Smooth muscle cell (in vitro differentiated cells): Measurements from ENCODE around the gene SPATA33. TPM values are rescaled to one million over a fixed set of nuclear protein-coding genes. Genes with fewer than 3 reads are reported as not detected.

ENCODE experiments used
- DNase-seq: peaks from one replicate; lab custom pipeline; 2025; ENCODE audit not compliant: unreplicated experiment; lab: John Stamatoyannopoulos, UW
- H2AFZ ChIP-seq: fragments of 200-600 bp; sonication (generic); 2 replicates; pipeline ENCODE4 v1.6.0; 2016; ENCODE audit warnings: antibody characterized with exemption, low read depth, mild to moderate bottlenecking
- H3F3A ChIP-seq: fragments of 200-600 bp; sonication (generic); 2 replicates; pipeline ENCODE4 v1.6.0; 2017; ENCODE audit warnings: antibody characterized with exemption, low read depth
- H3K27ac ChIP-seq: fragments of 200-600 bp; sonication (generic); 2 replicates; pipeline ENCODE4 v1.5.1; 2016; ENCODE audit warnings: low read depth, mild to moderate bottlenecking
- H3K27me3 ChIP-seq: fragments of 200-600 bp; sonication (generic); 2 replicates; pipeline ENCODE4 v1.6.1; 2016; ENCODE audit warnings: low read depth, mild to moderate bottlenecking
- H3K36me3 ChIP-seq: fragments of 200-600 bp; sonication (generic); 2 replicates; pipeline ENCODE4 v1.5.1; 2016; ENCODE audit warnings: low read depth
- H3K4me1 ChIP-seq: fragments of 200-600 bp; sonication (generic); 2 replicates; pipeline ENCODE4 v1.5.1; 2016; ENCODE audit warnings: low read depth
- H3K4me2 ChIP-seq: fragments of 200-600 bp; sonication (generic); 2 replicates; pipeline ENCODE4 v1.6.0; 2016; ENCODE audit warnings: mild to moderate bottlenecking
- H3K4me3 ChIP-seq: fragments of 200-600 bp; sonication (generic); 2 replicates; pipeline ENCODE4 v1.5.1; 2016; ENCODE audit warnings: mild to moderate bottlenecking
- H3K79me2 ChIP-seq: fragments of 200-600 bp; sonication (generic); 2 replicates; pipeline ENCODE4 v1.6.0; 2016; ENCODE audit warnings: low read depth, mild to moderate bottlenecking
- H3K9ac ChIP-seq: fragments of 200-600 bp; sonication (generic); 2 replicates; pipeline ENCODE4 v1.6.0; 2016; ENCODE audit warnings: low read depth
- H3K9me3 ChIP-seq: fragments of 200-600 bp; sonication (generic); replicated peaks from 2 replicates; pipeline ENCODE4 v1.5.1; 2016; ENCODE audit warnings: low read depth
- H4K20me1 ChIP-seq: fragments of 200-600 bp; sonication (generic); 2 replicates; pipeline ENCODE4 v1.6.0; 2016; ENCODE audit warnings: low read depth
- CTCF ChIP-seq: fragments of 200-600 bp; sonication (generic); IDR thresholded peaks from 2 replicates; pipeline ENCODE4 v1.5.1; 2017; ENCODE audit warnings: borderline replicate concordance, mild to moderate bottlenecking, antibody characterized with exemption; ENCODE audit not compliant: insufficient read depth, poor library complexity, severe bottlenecking
- WGBS: methylation state at CpG from one replicate; pipeline ENCODE4 v1.1.7; 2016; ENCODE audit warnings: low lambda C conversion rate; 5-methylcytosine and 5-hydroxymethylcytosine counted together
- polyA plus RNA-seq: library from polyadenylated mRNA; unstranded; fragments of >200 nt; fragmentation: Nextera tagmentation; extraction: Ambion mirVana; gene quantifications from 2 replicates; pipeline ENCODE4 v1.2.1, GENCODE V29; 2016
- total RNA-seq: library from RNA; depleted of rRNA; stranded (reverse); fragments of >200 nt; gene quantifications from 2 replicates; pipeline ENCODE4 v1.2.3, GENCODE V29; 2014

SPATA33 gene
- total and polyA plus RNA-seq, 2 experiments from 2014 or later: 4.0 to 8.1 TPM

GRCh38 chr16:89621136-89621697 lies 36.4 kb upstream of the SPATA33 start:
- Histone ChIP-seq H3K27me3 (no peaks in the 10 kb centered on the region), H3K9me3 (no peaks in the 10 kb centered on the region), H3K4me2 (no peak overlapping the region), H3K4me1 (no peaks in the 10 kb centered on the region), H3K9ac (no peak overlapping the region), H3F3A (no peaks in the 10 kb centered on the region), H3K27ac (no peak overlapping the region), H3K4me3 (no peak overlapping the region), H4K20me1 (no peaks in the 10 kb centered on the region), H3K36me3 (no peaks in the 10 kb centered on the region), H3K79me2 (no peaks in the 10 kb centered on the region), H2AFZ (no peak overlapping the region)
- TF ChIP-seq CTCF: no peak
- 83% methylated on average over 13 of the region's 18 CpGs for WGBS
- no peak for DNase-seq

DNA sequence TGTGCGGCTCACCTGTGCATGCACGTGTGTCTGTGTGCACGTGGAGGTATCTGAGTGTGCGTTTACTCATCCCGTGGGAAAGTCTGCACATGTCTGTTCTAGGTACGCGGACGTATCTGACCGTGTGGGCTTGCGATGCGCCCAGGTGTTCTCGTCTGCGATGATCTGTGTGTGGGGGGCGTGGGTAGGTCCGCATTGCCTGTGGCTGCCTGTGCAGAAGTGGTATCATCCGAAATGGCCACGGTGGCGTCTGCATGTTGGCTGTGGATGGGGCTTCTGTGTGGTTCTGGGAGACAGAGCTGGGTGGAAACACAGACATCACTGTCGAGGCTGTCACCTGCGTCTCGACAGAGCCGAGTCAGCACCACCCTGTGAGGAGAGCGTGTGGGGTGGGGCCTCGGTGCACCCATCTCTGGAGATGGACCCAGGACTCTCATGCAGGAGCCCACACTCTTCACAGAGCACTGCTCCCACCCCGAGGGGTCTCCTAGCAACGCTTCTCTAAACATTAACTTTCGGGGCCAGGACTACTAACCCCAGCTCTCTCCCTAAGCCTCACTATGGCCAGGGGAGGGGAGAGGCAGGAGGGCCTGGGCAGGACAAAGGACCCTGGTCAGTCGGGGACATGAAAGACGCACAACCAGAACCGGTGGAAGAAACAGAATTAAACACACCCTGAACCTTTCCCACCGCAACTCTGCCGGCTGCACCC lies 35.8 kb upstream of the SPATA33 start:
- Histone ChIP-seq H3K79me2 (no peaks in the 10 kb centered on the region), H3K4me1 (no peaks in the 10 kb centered on the region), H3K36me3 (no peaks in the 10 kb centered on the region), H4K20me1 (no peaks in the 10 kb centered on the region), H3K4me3 (no peak overlapping the region), H2AFZ (no peak overlapping the region), H3K9ac (no peak overlapping the region), H3K4me2 (no peak overlapping the region), H3K27ac (no peak overlapping the region), H3K9me3 (no peaks in the 10 kb centered on the region), H3K27me3 (no peaks in the 10 kb centered on the region), H3F3A (no peaks in the 10 kb centered on the region)
- no peak for DNase-seq
- TF ChIP-seq CTCF: no peak
- WGBS: 91% methylated on average over 32 of the region's 32 CpGs

DNA sequence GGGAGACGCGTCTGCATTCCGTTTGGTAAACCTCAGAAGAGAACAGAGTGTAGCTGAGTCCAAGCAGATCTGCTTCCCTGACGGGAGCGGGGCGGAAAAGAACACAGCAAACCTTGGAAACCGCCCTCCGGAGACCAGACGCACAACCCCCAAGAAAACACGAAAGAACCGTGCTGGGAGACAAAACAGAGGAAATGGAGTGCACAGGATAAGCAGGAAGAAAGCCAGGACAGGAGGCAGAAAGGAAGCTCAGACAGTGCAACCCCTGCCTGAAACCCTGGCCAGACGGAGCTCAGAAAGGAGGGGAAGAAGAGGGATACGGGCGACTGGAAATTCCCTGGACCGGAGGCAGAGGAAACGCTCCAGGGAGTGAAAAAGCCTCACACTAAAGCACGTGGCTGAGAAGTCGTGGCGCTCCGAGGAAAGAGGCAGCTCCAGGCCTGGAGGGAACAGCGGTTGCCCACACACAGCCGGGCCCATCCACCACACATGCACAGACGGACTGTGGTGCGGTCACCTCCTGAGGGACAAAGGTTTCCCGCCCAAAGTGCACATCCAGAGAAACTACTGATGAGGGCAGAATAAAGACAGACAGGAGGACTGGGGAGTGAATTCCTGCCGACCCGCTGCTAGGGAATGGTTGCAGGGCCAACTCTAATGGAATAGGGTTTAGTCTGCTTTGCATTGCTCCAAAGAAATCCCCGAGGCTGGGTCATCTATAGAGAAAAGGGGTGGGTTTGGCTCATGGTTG lies 34.0 kb upstream of the SPATA33 start:
- H4K20me1 ChIP-seq: no peaks in the 10 kb centered on the region
- H3K79me2 ChIP-seq: no peaks in the 10 kb centered on the region
- 58% methylated on average over 28 of the region's 28 CpGs for WGBS
- H3K27ac ChIP-seq: no peak overlapping the region
- no peaks in the 10 kb centered on the region for H3K36me3 ChIP-seq
- no peaks in the 10 kb centered on the region for H3K4me1 ChIP-seq
- no peak overlapping the region for H3K9ac ChIP-seq
- H3K27me3 ChIP-seq: no peaks in the 10 kb centered on the region
- no peak for TF ChIP-seq CTCF
- H3F3A ChIP-seq: no peaks in the 10 kb centered on the region
- DNase-seq: no peak
- no peak overlapping the region for H3K4me3 ChIP-seq
- H3K9me3 ChIP-seq: no peaks in the 10 kb centered on the region
- H3K4me2 ChIP-seq: no peak overlapping the region
- H2AFZ ChIP-seq: no peak overlapping the region
